Panc1 (cell line): Measurements from ENCODE around the gene MROH2A. TPM values are rescaled to one million over a fixed set of nuclear protein-coding genes. Genes with fewer than 3 reads are reported as not detected.
A peak's percentile ranks its signal among the peaks of the same experiment; 100 is the strongest.

ENCODE experiments used
- ATAC-seq: fragments of 200-7000 bp; cut with Tn5 transposase; 2 replicates; pipeline ENCODE4 v1.9.1; 2020; ENCODE audit warnings: mild to moderate bottlenecking, moderate library complexity
- BruUV-seq: library from RNA; stranded (reverse); fragments of 400-500 nt; replicated peaks from 2 replicates; lab custom pipeline; 2021; lab: Mats Ljungman, UMichigan
- CTCF ChIA-PET: fragments of 300-600 bp; sonication (Branson Sonifier 250); formaldehyde crosslinking; loops from one replicate; lab custom pipeline; 2022; ENCODE audit warnings: antibody characterized with exemption; lab: Charles Lee
- POLR2A ChIA-PET: fragments of 300-600 bp; sonication (Branson Sonifier 250); formaldehyde crosslinking; loops from one replicate; lab custom pipeline; 2022; ENCODE audit warnings: antibody characterized with exemption; lab: Charles Lee
- DNase-seq: peaks from one replicate; pipeline ENCODE4 v3.0.0-alpha.2; 2010; ENCODE audit warnings: low read depth, low spot score
- H3K27ac ChIP-seq: 2 replicates; pipeline ENCODE4 v1.5.1; 2011; ENCODE audit warnings: mild to moderate bottlenecking, low read length, inconsistent platforms
- H3K27me3 ChIP-seq: fragments of 200-500 bp; sonication (Bioruptor generic); 2 replicates; pipeline ENCODE4 v1.6.0; 2014; ENCODE audit warnings: low read length, inconsistent platforms; ENCODE audit not compliant: control insufficient read depth, insufficient read depth
- H3K36me3 ChIP-seq: fragments of 200-500 bp; sonication (Bioruptor generic); 2 replicates; pipeline ENCODE4 v1.5.1; 2014; ENCODE audit warnings: inconsistent platforms, mild to moderate bottlenecking, low read length, moderate library complexity; ENCODE audit not compliant: control insufficient read depth, insufficient read depth
- H3K4me1 ChIP-seq: 2 replicates; pipeline ENCODE4 v1.5.1; 2011; ENCODE audit warnings: inconsistent platforms, mild to moderate bottlenecking, low read length, moderate library complexity; ENCODE audit not compliant: control insufficient read depth, insufficient read depth
- H3K4me3 ChIP-seq, 2 experiments: 2 replicates each; pipeline ENCODE4 v1.5.1; 2011 to 2012; ENCODE audit warnings: low read depth in 2 of 2, low read length in 2 of 2, mild to moderate bottlenecking in 2 of 2, inconsistent platforms in 1 of 2, moderate library complexity in 1 of 2
- H3K9me3 ChIP-seq: fragments of 200-500 bp; sonication (Bioruptor generic); 2 replicates; pipeline ENCODE4 v1.5.1; 2014; ENCODE audit warnings: low read depth, mild to moderate bottlenecking, inconsistent platforms, low read length, moderate library complexity; ENCODE audit not compliant: control insufficient read depth, insufficient read depth
- CTCF ChIP-seq: fragments of 450-650 bp; IDR thresholded peaks from 2 replicates; pipeline ENCODE4 v1.5.1; 2017; ENCODE audit warnings: mild to moderate bottlenecking
- POLR2AphosphoS5 ChIP-seq: IDR thresholded peaks from 2 replicates; pipeline ENCODE4 v1.6.1; 2012; ENCODE audit warnings: mild to moderate bottlenecking, low read depth, low read length, moderate library complexity
- REST ChIP-seq, 2 experiments: IDR thresholded peaks; 2 replicates each; pipeline ENCODE4 v1.6.1; 2011 to 2012; ENCODE audit warnings: low read depth in 2 of 2, control low read depth in 1 of 2, low read length in 1 of 2, mild to moderate bottlenecking in 1 of 2, moderate library complexity in 1 of 2; ENCODE audit not compliant: insufficient read depth in 1 of 2
- SIN3A ChIP-seq: IDR thresholded peaks from 2 replicates; pipeline ENCODE4 v1.6.1; 2012; ENCODE audit warnings: low read depth, mild to moderate bottlenecking, low read length, moderate library complexity, borderline replicate concordance; ENCODE audit not compliant: insufficient read depth
- TCF7L2 ChIP-seq: IDR thresholded peaks from 2 replicates; pipeline ENCODE4 v1.6.1; 2011; ENCODE audit warnings: mild to moderate bottlenecking, low read depth, low read length, inconsistent platforms
- in situ Hi-C: cut with HindIII; loops from 2 replicates; pipeline ENCODE4 v1.10.0; 2016; ENCODE audit warnings: low sequenced_read_pairs, low pct_unique_long_range_greater_than_20kb
- intact Hi-C: fragments of 100-400 bp; cut with micrococcal nuclease; formaldehyde crosslinking; loops from one replicate; pipeline ENCODE4 v1.10.0; 2022; ENCODE audit not compliant: unreplicated experiment
- total RNA-seq: library from RNA; stranded (reverse); gene quantifications from one replicate; pipeline ENCODE4 v1.2.1, GENCODE V29; 2021; ENCODE audit not compliant: unreplicated experiment

Gene MROH2A
- total RNA-seq, 1 experiment from 2014 or later: not detected

- H3K4me1 ChIP-seq: peaks cover 38% of the 10 kb centered on the region
- no TSS peak for BruUV-seq
- in situ Hi-C loops (no loop called here), intact Hi-C loops (no loop called here)
- ChIA-PET POLR2A (no interaction called here), CTCF (no interaction called here)
- H3K9me3 ChIP-seq: no peaks in the 10 kb centered on the region
- DNase-seq (no peak), ATAC-seq (no peak)
- H3K27ac ChIP-seq: no peak overlapping the region
- no peak overlapping the region for H3K4me3 ChIP-seq
- peaks cover 3% of the 10 kb centered on the region for H3K36me3 ChIP-seq
- no peak for TF ChIP-seq TCF7L2
- TF ChIP-seq CTCF: no peak
- TF ChIP-seq POLR2AphosphoS5: no peak; the same call in 1 of the 2 replicates
- no peak for TF ChIP-seq SIN3A
- no peak for TF ChIP-seq REST (IDR thresholded peaks at IDR 0.05; ENCODE audit: insufficient read depth in 1 of 2, low read depth in 2 of 2, low read length in 1 of 2)
- no peaks in the 10 kb centered on the region for H3K27me3 ChIP-seq
These were observed 53.0 kb downstream of the MROH2A start for GRCh38 chr2:233831011-233831721.

- POLR2A ChIA-PET: interaction anchor here (0.7 kb wide), 1 partner anchor 35 kb away, joined by 8 read pairs; no protein-coding TSS in a partner anchor
- Histone ChIP-seq H3K27me3 (no peaks in the 10 kb centered on the region), H3K4me3 (no peak overlapping the region), H3K9me3 (no peaks in the 10 kb centered on the region), H3K36me3 (peaks cover 3% of the 10 kb centered on the region), H3K27ac (peak overlapping the region; percentile 83), H3K4me1 (peaks cover 38% of the 10 kb centered on the region)
- in situ Hi-C loops: no loop called here
- ATAC-seq: no peak
- no TSS peak for BruUV-seq
- DNase-seq: no peak
- CTCF ChIA-PET: interaction anchor here (0.6 to 0.7 kb wide), 2 partner anchors 140 to 267 kb away, joined by 3 to 8 read pairs; no protein-coding TSS in a partner anchor
- intact Hi-C loops: no loop called here
- TF ChIP-seq POLR2AphosphoS5 (no peak), TCF7L2 (no peak), SIN3A (no peak), CTCF (no peak), REST (IDR thresholded peaks at IDR 0.05; ENCODE audit: insufficient read depth in 1 of 2, low read depth in 2 of 2, low read length in 1 of 2) (no peak)
These were observed 53.7 kb downstream of the MROH2A start for GRCh38 chr2:233831861-233832260.
